DOHH2 (cell line): ENCODE results near the gene GPR62.

Source experiments
- H3F3A ChIP-seq: fragments of 200-600 bp; sonication (generic), shearing (Covaris generic); 2 replicates; pipeline ENCODE4 v1.6.0; 2016; ENCODE audit warnings: antibody characterized with exemption, mild to moderate bottlenecking; ENCODE audit not compliant: control insufficient read depth, insufficient read depth
- H3K27ac ChIP-seq: fragments of 200-600 bp; sonication (generic); 2 replicates; pipeline ENCODE4 v1.5.1; 2014; ENCODE audit warnings: low read depth, mild to moderate bottlenecking, low read length, moderate library complexity
- H3K27me3 ChIP-seq: fragments of 200-600 bp; sonication (generic); 2 replicates; pipeline ENCODE4 v1.6.1; 2014; ENCODE audit warnings: mild to moderate bottlenecking, low read length, mixed read lengths; ENCODE audit not compliant: control insufficient read depth
- H3K36me3 ChIP-seq: fragments of 200-600 bp; sonication (generic); 2 replicates; pipeline ENCODE4 v1.6.1; 2014; ENCODE audit warnings: mild to moderate bottlenecking, low read length, moderate library complexity, mixed read lengths; ENCODE audit not compliant: control insufficient read depth
- H3K4me1 ChIP-seq: fragments of 200-600 bp; sonication (generic); 2 replicates; pipeline ENCODE4 v1.6.1; 2014; ENCODE audit warnings: mild to moderate bottlenecking, low read length, mixed read lengths; ENCODE audit not compliant: control insufficient read depth
- H3K4me2 ChIP-seq: fragments of 200-600 bp; sonication (generic); 2 replicates; pipeline ENCODE4 v1.6.0; 2014; ENCODE audit warnings: mild to moderate bottlenecking, low read length, moderate library complexity
- H3K4me3 ChIP-seq: fragments of 200-600 bp; sonication (generic); 2 replicates; pipeline ENCODE4 v1.5.1; 2014; ENCODE audit warnings: mild to moderate bottlenecking, low read length, mixed read lengths
- H3K79me2 ChIP-seq: fragments of 200-600 bp; sonication (generic); 2 replicates; pipeline ENCODE4 v1.6.1; 2014; ENCODE audit warnings: mild to moderate bottlenecking, low read length, mixed read lengths; ENCODE audit not compliant: control insufficient read depth
- H3K9me2 ChIP-seq: fragments of 200-600 bp; sonication (generic); replicated peaks from 2 replicates; pipeline ENCODE4 v1.6.1; 2014; ENCODE audit warnings: mild to moderate bottlenecking, low read length, mixed read lengths; ENCODE audit not compliant: control insufficient read depth
- H3K9me3 ChIP-seq: fragments of 200-600 bp; sonication (generic); 2 replicates; pipeline ENCODE4 v1.6.1; 2014; ENCODE audit warnings: antibody characterized with exemption, low read length, mixed read lengths; ENCODE audit not compliant: control insufficient read depth, insufficient read depth
- H4K20me1 ChIP-seq: fragments of 200-600 bp; sonication (generic); 2 replicates; pipeline ENCODE4 v1.6.0; 2014; ENCODE audit warnings: low read depth, mild to moderate bottlenecking, antibody characterized with exemption, low read length, moderate library complexity; ENCODE audit not compliant: control insufficient read depth, insufficient read depth
- EZH2phosphoT487 ChIP-seq: fragments of 200-600 bp; sonication (generic); IDR thresholded peaks from 2 replicates; pipeline ENCODE4 v1.6.1; 2017; ENCODE audit warnings: borderline replicate concordance, mild to moderate bottlenecking, antibody characterized with exemption, low read length, moderate library complexity, mixed read lengths
- TF ChIP-seq, protein P1 (sequence below): fragments of 200-600 bp; sonication (generic); IDR thresholded peaks from one replicate; pipeline ENCODE4 v1.5.1; 2014; ENCODE audit warnings: antibody characterized with exemption, mild to moderate bottlenecking, low read depth, low read length; ENCODE audit not compliant: poor library complexity, severe bottlenecking

The GPR62 gene

DNA sequence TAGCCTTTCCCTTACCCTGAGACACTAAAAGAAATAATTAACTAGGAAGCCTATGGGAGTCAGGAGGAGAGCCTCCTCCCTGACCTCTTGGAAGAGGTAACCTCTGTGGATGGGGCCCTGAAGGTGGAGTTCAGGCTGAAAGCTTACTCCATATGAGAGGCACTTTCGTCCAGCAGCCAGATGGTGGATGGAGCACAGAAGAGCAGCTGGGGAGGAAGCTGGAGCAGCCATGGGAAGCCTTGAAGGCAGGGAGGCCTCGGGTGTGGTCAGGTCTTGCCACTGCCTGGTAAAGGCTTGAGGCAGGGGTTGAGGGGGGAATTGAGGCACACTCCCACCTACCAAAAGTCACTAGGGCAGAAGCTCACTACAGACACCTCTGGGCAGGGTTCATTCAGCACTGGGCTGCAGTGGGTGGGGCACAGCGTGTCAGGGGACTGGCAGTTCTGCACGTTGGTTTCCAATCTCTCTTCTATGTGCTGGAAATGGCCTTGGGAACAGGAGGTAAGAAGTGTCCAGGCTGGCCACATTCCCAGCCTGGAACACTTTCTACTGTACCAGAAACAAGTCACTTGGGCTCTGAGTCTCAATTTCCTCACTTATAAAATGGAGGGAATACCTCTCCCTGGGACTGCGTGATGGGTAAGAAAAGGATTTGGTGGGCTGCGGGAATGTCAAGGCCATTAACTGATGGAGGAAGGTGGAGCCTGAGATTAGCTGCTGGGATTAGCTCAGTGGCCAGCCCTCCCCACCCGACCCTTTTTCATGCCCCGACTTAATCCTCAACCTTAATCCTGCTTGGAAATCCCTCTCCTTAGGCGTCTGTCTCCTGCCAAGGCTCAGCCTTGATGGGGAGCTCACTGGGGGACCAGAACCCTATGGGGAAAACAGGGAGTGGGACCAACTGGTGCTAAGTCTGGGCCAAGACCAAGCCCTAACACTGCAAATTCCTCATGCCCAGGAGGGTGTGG, 6.7 kb downstream of the GPR62 start:
- no peak overlapping the region for H3K27ac ChIP-seq
- no peak for TF ChIP-seq EZH2phosphoT487
- TF ChIP-seq, protein P1, sequence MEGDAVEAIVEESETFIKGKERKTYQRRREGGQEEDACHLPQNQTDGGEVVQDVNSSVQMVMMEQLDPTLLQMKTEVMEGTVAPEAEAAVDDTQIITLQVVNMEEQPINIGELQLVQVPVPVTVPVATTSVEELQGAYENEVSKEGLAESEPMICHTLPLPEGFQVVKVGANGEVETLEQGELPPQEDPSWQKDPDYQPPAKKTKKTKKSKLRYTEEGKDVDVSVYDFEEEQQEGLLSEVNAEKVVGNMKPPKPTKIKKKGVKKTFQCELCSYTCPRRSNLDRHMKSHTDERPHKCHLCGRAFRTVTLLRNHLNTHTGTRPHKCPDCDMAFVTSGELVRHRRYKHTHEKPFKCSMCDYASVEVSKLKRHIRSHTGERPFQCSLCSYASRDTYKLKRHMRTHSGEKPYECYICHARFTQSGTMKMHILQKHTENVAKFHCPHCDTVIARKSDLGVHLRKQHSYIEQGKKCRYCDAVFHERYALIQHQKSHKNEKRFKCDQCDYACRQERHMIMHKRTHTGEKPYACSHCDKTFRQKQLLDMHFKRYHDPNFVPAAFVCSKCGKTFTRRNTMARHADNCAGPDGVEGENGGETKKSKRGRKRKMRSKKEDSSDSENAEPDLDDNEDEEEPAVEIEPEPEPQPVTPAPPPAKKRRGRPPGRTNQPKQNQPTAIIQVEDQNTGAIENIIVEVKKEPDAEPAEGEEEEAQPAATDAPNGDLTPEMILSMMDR, result no peak

DNA sequence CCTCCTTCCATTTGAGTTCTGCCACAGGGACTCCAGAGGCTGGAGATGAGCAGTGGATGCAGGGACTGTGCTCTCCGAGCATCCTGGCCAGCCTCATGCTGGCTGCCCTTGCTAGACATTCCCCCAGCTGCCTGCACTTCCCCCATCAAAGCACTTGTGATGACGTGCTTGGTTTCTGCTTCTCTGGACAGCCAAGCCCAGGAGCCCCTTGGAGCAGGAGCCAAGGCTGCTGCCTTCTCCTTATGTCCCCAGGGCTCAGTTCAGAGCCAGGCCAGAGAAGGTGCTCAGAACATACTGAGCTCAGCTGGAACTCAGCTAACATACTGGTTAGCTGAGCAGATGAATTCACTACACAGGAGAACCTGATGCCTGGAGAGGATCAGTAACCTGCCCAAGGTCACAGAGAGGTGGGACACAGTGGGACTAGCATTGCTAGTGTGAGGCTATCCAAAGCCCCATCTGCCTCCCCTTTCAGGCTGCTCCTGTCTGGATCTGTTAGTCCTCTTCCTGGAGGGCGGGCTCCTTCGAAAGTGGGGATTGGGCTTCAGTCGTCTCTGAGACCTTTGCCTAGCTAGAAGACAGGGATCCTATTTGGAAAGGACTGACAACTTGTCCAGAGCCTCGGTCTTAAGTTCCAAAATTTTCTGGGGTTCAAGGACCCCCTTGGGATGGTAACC, 7.8 kb downstream of the GPR62 start:
- Histone ChIP-seq H3K36me3 (no peaks in the 10 kb centered on the region), H3K9me2 (no peaks in the 10 kb centered on the region), H3F3A (no peaks in the 10 kb centered on the region), H3K79me2 (no peaks in the 10 kb centered on the region), H3K9me3 (no peaks in the 10 kb centered on the region), H4K20me1 (no peaks in the 10 kb centered on the region), H3K27ac (no peak overlapping the region), H3K4me2 (no peak overlapping the region), H3K4me1 (peaks cover 8% of the 10 kb centered on the region), H3K4me3 (no peak overlapping the region), H3K27me3 (peaks cover 37% of the 10 kb centered on the region)
- TF ChIP-seq, protein P1, result no peak
- TF ChIP-seq EZH2phosphoT487, result no peak

More for the DNA sequence above, 6.7 kb downstream of the GPR62 start:
- H3K36me3 ChIP-seq, result no peaks in the 10 kb centered on the region
- no peaks in the 10 kb centered on the region for H3K79me2 ChIP-seq
- H3K9me3 ChIP-seq, result no peaks in the 10 kb centered on the region
- peaks cover 32% of the 10 kb centered on the region for H3K27me3 ChIP-seq
- no peaks in the 10 kb centered on the region for H4K20me1 ChIP-seq
- no peak overlapping the region for H3K4me2 ChIP-seq
- no peak overlapping the region for H3K4me3 ChIP-seq
- H3K9me2 ChIP-seq, result no peaks in the 10 kb centered on the region
- no peaks in the 10 kb centered on the region for H3F3A ChIP-seq
- peaks cover 3% of the 10 kb centered on the region; the same call in 1 of the 2 replicates for H3K4me1 ChIP-seq

DNA sequence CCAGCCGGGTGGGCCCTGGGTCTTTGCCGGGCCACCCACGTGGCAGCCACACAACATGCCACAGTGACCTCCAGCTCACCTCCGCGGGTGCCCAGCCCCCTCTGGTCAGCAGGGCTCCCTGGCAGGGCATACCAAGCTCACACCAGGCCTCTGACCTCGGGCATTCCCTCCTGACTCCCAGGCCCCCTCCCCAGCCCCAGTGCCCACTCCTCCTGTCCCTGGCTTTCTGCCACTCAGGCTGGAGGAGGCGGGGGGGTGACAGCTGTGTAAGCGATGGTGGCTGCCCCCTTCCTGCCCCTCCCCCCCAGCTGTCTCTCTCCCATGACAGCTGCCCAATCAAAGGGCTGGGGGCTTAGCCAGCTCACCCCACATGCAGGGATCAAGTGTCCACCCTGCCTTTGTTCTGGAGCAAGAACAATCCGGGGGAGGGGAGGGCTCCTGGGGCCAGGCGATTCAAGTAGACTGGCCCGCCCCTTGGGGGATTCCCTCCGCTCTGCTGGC, 8.8 kb downstream of the GPR62 start:
- no peaks in the 10 kb centered on the region for H3K36me3 ChIP-seq
- H3K4me3 ChIP-seq, result no peak overlapping the region
- H3K9me2 ChIP-seq, result no peaks in the 10 kb centered on the region
- H3K4me1 ChIP-seq, result peaks cover 15% of the 10 kb centered on the region
- H3K27ac ChIP-seq, result no peak overlapping the region
- no peaks in the 10 kb centered on the region for H3K9me3 ChIP-seq
- TF ChIP-seq, protein P1, result no peak
- no peak for TF ChIP-seq EZH2phosphoT487
- H3K27me3 ChIP-seq, result peaks cover 38% of the 10 kb centered on the region
- H3F3A ChIP-seq, result 0 out of 2 replicates have a peak, but pooled peaks cover 5% of the 10 kb centered on the region
- no peaks in the 10 kb centered on the region for H3K79me2 ChIP-seq
- H3K4me2 ChIP-seq, result no peak overlapping the region
- H4K20me1 ChIP-seq, result no peaks in the 10 kb centered on the region; the same call in 1 of the 2 replicates
